ENCODE measurements around the gene PHLDB3.
A peak's percentile ranks its signal among the peaks of the same experiment; 100 is the strongest.
"Not testable (repeated sequence)": the region's sequence is repeated elsewhere in the genome, so short reads cannot be mapped to it uniquely, and the experiment has no call there.

The PHLDB3 gene

GRCh38 chr19:43526884-43527859 is 22.6 kb upstream of the PHLDB3 start, which contains the start of gene ETHE1:
TSS of gene ETHE1 (minus strand) at chr19:43527201. CDS start at chr19:43527177, 24 bp downstream.
- DNase-seq = peak; percentile 67

DNA sequence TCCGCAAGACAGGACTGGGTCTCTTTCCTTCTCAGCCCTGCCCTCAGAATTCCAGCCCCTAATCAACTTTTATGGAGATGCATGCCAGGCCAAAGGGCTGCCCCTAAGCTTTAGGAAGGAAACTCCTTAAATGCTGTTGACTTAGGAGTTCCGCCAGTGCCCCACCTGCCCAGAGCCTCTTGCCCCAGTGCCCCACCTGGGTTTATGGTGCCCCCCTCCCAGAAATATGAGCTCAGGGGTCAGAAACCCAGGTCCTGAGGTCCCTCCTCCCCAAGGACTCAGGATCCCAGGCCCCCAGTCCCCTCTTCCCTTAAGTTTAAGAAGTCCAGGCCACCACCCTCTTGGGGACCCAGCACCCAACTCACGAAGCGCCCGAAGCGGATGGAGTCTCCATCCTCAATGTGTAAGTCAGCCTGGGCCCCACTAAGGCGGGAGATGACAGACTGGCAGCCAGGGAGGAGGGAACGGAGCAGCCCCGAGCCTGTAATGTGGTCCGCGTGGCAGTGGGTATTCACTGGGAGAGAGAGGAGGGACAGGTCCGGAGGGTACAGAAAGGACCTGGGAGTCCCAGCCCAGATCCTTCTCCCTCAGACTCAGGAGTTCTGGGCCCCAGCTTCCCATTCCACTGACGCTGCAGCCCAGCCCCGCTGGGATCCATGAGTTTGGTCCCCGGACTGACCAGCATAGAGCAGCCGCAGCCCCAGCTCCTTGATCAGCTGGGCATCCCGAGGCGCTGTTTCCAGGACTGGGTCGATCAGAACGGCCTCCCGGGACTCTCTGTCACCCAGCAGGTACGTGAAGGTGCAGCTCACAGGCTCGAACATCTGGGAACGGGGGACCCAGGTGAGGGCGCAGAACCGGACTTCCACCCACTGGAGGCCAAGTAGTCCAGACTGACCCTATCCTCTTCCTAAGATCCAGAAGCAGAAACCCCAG is 21.6 kb upstream of the PHLDB3 start:
- DNase-seq = no peak

GRCh38 chr19:43524922-43525835 is 20.6 kb upstream of the PHLDB3 start:
- peak; percentile 21 for DNase-seq

DNA sequence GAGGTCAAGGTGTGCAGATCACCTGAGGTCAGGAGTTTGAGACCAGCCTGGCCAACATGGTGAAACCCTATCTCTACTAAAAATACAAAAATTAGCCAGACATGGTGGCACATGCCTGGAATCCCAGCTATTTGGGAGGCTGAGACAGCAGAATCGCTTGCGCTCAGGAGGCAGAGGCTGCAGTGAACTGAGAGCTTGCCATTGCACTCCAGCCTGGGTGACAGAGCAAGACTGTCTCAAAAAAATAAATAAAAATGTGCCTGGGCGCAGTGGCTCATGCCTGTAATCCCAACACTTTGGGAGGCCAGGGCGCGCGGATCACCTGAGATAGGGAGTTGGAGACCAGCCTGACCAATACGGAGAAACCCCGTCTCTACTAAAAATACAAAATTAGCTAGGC is 19.1 kb upstream of the PHLDB3 start:
- not testable (repeated sequence) for DNase-seq

GRCh38 chr19:43522929-43523328 is 18.4 kb upstream of the PHLDB3 start:
- no peak for DNase-seq

GRCh38 chr19:43519436-43520088 is 15.0 kb upstream of the PHLDB3 start:
- peak; percentile 80 for DNase-seq

DNA sequence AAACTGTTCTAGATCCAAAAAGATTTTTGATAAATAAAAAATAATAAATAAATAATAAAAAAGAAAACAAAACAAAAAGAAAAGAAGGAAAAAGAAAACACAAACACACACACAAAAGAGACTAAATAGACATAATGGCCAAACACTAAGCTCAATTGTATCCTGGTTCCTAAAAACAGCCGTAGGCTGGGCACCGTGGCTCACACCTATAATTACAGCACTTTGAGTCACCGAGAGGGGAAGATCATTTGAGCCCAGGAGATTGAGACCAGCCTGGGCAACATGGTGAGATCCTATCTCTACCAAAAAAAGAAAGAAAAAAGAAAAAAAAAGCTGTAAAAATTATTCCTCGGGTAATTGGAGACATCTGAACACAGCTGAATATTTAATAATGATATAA is 13.5 kb upstream of the PHLDB3 start:
- DNase-seq = no peak

GRCh38 chr19:43512399-43512798 is 7.9 kb upstream of the PHLDB3 start:
- DNase-seq = not testable (repeated sequence)

- no peak for DNase-seq
Observed at GRCh38 chr19:43511324-43511723, 6.8 kb upstream of the PHLDB3 start.

DNA sequence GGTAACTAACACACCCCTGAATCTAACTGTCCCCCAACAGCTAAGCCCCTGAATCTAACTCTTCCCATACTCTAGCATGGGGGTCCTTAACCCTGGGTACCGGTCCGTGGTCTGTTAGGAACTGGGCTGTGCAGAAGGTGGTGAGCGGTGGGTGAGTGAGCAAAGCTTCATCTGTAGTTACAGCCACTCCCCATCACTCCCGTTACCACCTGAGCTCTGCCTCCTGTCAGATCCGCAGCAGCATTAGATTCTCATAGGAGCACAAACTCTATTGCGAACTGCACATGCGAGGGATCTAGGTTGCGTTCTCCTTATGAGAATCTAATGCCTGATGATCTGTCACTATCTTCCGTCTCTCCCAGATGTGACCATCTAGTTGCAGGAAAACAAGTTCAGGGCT is 6.2 kb upstream of the PHLDB3 start:
- DNase-seq = no peak

DNA sequence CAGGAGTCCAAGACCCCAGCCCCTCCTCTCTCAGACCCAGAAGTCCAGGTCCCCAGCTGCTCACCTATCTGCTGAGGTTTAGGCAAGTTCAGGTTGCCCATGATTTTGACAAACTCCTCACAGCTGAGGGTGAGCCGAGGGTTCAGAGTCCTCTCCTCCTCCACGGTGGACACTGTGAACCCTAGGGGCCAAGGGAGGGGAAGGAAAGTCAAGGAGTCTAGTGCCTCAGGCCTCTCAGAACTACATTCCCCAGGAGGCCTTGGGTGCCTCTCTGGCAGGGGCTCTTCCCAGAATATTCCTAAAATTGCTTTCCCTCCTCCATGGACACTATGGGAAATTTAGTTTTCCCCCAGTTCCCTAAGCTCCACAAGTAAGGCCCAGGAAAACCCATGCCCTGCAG is 3.3 kb upstream of the PHLDB3 start:
- DNase-seq = no peak

DNA sequence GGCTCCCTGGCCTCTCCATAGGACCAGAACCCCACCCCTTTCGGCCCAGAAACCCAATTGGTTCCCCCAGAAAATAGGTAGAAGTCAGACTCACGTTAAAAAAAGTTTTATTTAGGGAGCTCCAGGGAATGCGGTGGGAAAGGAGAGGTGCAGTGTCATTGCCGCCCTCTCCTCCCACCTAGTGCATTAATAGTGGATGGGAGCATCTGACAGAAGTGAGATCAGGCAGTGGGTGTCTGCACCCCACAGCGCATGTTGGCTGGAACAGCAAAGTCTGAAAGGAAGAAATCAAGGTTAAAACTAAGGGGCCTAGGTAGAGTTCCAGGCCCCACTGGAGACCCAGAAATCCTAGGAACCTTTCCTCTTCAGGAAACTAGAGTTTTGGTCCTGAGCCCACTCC is 2.1 kb upstream of the PHLDB3 start:
- DNase-seq = no peak

- DNase-seq = no peak
Observed at GRCh38 chr19:43505941-43506340, 1.4 kb upstream of the PHLDB3 start.

GRCh38 chr19:43505186-43505456 is 575 bp upstream of the PHLDB3 start:
- DNase-seq = no peak

GRCh38 chr19:43503501-43504425 is 783 bp downstream of the PHLDB3 start:
- peak; percentile 100 for DNase-seq

- DNase-seq = no peak
Observed at GRCh38 chr19:43502419-43502976, 2.0 kb downstream of the PHLDB3 start.

GRCh38 chr19:43501661-43502418 is 2.7 kb downstream of the PHLDB3 start:
- DNase-seq = no peak

DNA sequence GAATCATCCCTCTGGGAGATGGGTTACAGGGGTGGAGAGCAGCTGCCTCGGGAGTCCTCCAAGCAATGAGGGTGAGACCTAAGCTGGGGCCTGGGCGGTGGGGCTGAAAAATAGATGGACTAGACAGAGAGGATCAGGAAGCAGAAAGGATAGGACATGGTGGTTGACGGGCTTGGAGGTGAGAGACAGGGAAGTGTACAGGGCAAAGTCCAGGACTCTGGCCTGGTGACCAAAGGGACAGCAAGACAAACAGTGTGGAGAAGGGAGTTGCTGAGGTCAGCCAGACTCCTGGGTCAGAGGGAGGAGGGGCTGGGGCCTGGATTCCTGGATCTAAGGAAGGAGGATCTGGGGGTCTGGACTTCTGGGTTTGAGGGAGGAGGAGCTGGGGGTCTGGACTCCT is 5.5 kb downstream of the PHLDB3 start:
- DNase-seq = no peak

DNA sequence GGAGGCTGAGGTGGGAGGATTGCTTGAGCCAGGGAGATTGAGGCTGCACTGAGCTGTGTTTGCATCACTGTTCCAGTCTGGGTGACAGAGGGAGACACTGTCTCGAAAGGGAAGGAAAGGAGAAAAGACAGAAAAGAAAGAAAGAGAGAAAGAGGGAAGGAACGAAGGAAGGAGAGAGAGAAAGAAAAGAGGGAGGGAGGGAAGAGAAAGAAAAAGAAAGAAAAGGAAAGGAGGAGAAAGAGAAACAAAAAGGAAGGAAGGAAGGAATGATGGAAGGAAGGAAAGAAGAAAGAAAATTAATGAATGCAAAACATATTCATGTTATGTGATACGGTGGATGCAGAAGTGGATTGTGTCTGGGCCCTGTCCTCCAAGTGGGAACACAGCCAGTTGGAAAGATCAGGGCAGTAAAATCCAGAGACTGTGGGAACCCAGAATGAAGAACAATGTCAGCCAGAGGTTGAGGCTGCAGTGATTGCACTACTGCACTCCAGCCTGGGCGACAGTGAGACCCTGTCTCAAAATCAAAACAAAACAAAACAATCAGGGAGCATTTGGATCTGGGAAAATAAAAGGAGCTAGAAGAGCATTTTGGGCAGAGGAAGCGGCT is 6.2 kb downstream of the PHLDB3 start:
- DNase-seq = no peak
